HG03103 (cell line): Measurements from ENCODE around the gene FAM163A.

Experiments used
- ATAC-seq: cut with Tn5 transposase; IDR thresholded peaks from one replicate; pipeline ENCODE4 v1.9.1; 2021; ENCODE audit warnings: low read depth; ENCODE audit not compliant: unreplicated experiment

FAM163A gene

DNA sequence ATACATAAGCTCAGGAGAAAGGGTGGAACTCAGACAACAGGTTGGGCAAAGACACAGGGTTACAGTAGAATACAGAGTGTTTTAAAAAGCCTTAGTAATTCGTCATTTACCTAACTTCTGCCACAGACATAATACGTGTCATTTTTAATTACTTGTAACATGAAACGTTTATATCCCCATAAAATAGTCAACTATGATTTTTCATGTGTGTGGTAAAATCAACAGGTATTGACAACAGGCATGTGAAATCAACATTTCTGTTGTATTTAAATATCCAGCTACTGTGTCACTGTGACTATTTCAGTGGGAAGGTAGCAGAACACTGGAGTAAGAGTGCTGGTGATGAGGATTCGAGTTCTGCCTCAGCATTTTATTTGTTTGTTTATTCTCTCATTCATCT, 5.7 kb downstream of the FAM163A start:
- ATAC-seq = no peak

DNA sequence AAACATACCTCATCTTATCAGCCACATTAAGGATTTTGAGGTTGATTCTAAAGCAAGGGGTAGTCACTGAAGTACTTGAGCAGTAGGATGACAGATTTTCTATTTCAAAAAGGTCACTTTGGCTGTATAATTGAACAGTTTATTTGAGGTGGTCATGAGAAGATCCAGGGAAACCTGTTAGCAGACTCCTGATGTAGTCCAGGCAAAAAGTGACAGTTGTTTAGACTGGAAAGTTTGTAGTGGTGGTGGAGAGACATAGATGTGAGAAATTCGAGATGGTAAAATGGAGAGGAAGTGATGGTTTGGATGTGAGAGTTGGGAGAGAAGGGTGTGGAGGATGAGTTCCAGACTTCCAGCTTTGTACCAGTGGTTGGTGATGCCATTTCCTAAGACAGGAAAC, 7.5 kb downstream of the FAM163A start:
- ATAC-seq = no peak

DNA sequence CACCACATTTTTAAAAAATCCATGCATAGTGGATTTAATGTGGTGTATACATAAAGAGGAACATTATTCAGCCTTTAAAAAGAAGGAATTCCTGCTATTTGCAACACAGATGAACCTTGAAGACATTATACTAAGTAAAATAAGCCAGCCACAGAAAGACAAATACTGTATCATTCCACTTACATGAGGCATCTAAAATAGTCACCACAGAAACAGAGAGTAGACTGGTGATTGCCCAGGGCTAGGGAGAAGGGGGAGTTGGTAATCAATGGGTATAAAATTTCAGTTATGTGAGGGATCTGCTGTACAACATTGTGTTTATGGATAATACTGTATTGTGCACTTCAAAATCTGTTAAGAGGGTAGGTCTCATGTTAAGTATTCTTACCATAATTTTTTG, 10.0 kb downstream of the FAM163A start:
- no peak for ATAC-seq

DNA sequence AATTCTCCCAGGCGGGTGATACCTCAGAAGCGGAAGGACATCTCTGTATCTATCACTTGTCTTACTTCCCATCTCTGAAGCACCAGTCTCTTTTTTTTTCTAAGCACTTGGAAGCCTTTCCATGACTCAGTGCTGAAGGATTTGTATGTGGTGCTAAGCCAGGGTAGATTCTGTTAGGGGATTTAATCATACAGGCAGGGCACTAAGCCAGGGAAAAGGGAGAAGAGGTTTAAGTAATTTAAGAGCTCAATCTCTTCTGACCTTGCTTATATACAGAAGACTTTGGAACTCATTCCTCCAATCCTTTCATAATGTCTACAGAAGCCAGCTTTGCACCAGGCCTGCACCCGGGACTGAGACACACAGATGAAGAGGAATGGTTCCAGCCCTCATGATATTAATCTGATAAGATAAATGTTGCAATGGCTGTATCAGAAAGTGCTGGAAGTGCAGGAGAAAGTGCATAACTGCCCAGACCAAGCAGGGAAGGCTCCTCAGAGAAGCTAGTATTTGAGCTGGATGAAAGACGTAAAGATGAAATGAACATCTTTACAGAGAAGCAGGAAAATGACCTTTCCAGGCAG, 11.0 kb downstream of the FAM163A start:
- ATAC-seq = no peak

DNA sequence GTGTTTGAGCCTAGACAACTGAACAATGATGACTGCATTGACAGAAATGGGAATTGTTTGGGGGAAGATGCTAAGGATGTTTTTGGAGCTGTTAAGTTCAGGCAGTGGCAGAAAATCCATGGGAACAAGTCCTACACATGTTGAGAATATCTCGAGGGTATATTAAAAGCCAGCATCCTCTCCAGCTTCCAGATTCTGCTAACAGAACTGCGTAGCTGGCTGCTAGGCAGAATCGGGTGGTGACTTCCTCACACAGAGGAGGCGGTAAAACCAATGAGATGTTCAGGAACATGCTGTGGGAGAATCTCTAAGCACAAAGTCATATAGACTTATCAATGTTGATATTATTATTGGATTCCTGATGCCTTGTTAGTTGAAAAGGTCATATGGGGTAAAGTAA, 14.8 kb downstream of the FAM163A start:
- no peak for ATAC-seq

DNA sequence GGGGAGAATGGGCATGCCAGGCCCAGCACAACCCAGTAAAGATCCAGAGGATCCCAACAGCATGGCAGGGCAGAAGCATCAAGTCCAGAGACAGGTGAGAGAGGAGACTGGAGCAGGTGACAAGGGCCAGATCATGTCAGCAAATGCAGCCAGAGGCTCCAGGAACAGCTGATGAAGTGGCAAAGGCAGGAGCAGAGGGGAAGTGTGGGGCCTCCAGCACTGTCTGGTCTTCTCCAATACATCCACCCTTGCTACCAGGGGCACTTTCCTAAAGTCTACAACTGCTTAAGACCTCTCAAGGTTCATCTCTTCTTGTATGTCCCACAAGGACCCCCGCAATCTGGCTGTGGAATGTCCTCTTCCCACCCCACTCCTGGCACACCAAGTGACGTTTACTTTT, 17.4 kb downstream of the FAM163A start:
- no peak for ATAC-seq

DNA sequence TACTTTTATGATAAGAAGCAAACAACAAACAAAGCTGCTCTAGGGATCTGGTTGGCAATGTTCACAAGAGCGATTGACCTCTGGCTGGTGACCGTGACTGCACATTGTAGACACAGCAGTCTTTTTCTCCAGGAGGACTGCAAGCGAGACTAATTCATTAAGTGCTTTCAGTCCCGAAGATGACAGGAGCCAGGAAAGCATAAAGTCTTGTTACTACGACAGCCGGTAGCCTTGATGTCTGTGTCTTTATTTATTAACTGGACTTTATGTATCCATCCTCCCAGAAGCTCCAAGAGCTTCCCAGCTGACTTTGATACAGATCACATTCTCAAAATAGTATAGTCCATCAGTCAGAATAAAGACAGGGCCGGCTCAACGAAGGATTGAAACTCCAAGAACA, 18.2 kb downstream of the FAM163A start:
- no peak for ATAC-seq

DNA sequence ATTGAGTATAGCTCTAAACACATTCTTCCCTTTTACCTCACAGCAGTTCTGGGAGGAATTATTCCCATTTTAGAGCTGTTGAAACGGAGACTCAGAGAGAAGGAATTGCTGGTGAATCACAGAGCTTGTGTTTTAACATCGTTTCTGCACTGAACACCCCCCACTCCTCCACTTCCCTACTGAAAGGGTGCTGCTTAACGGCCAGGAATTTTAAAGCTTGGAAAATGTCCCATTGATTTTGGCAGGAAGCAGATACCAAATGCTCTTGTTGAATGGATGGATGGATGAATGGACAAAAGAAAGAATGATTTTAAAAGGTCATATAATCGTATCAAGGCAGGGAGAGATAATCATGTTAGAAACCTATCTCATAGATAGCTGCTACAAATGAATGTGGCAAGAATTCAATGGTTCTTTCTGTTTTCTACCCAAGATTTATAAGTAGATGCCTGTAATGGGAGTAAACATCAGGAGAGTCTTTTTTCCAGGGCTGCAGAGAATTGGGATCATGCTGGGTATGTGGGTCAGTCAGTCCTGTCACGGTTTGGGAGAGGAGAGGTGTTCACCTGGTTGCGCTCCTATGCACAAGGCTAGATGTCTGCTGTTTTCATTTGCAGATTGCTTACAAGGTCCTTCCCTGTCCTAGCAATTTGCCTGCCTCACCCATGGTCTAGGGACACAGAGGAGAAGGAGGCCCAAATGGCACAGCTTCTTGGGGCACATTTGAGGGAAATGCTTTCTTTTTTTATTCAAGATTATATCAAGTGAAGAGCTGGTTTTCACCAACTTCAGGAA, 19.0 kb downstream of the FAM163A start:
- no peak for ATAC-seq

DNA sequence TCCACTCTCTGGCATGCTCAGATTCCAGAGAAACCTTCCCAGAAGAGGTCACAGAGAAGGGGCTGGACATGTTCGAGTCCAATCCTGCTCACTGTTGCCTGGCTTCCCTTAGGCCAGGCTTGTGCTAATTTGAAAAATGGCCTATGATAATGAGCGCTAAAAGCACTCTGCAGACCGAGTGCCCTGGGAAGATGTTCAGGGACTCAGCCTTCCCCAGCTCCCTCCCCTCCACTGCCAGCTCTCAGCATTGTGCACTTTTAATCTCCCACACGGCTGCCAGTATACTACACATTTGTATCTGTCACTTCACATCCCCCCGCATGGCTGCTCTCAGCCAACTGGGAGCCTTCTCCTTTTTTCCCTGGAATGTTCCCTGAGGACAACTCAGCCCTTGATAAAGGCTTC, 24.1 kb downstream of the FAM163A start:
- ATAC-seq = no peak

DNA sequence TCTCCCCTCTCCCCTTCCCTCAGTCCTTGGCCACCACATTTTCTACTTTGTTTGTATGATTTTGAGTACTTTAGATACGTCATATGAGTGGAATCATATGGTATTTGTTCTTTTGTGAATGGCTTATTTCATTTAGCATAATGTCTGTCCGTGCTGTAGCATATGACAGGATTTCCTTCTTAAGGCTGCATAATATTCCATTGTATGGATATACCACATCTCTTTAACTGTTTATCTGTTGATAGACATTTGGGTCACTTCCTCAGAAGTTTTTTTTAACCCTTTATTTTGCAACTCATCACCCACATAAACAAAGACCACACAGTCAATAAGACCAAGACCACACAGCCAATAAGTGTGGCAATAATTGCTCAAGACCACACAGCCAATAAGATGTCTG, 24.9 kb downstream of the FAM163A start:
- no peak for ATAC-seq

DNA sequence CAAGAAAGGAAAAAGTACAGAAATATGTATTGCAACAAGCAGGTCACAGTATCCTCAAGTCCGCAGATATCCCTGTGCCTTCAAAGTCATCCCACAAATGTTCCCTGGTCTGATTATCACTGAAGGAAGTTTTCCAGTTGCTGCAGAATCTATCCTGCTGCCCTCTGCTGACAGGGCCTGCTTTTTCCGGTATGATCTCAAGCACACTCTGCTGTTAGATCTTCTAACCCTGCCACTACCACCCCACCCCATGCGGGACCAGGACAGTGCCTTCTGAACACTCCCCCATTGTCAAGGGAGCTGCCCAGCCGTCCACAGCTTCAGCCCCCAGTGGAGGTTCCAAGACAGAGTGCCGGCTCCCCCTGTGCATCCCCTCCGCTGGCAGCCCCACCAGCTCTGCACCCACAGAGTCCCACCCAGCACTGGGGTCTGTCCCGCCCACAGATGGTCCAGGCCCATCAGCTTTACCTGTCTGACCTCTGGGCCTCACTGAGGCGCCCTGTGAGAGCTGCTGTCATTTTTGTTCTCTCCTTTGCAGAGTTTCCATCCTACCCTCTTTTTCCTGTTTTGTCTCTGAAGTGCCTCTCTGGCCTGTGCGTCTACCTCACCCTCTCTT, 27.9 kb downstream of the FAM163A start:
- ATAC-seq = no peak

DNA sequence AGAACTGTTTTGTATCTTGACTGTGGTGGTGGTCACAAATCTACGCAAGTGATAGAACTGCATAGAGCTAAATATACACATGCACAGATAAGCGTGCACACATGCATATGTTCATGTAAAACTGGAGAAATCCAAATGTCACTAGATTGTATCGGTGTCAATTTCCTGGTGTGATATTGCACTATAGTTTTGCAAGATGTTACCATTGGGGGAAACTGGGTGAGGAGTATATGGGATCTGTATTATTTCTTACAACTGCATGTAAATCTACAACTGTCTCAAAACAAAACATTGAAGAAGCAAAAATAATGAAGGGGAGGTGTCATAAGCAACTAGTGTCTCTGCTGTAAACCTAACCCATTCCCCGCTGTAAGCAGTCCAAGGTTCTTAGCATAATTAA, 30.2 kb downstream of the FAM163A start:
- no peak for ATAC-seq

DNA sequence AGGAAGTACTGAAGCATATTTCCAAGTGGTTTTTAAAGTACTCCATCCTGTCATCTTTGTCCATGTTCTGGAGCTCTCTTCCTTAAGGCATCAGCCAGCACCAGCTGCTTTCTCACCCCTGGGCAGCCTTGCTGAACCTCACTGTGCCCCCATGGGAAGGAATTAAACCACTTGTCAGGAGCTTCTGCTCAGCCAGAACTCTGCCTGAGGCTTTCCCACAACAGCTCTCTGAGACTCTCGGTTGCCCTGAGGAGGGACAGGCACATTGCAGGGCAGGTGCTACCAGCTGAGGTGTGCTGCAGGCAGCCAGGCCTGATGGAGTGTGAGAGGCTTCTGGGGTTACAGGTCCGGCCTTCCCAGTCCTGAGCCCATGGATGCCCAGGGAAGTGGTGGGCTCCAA, 30.9 kb downstream of the FAM163A start:
- no peak for ATAC-seq

DNA sequence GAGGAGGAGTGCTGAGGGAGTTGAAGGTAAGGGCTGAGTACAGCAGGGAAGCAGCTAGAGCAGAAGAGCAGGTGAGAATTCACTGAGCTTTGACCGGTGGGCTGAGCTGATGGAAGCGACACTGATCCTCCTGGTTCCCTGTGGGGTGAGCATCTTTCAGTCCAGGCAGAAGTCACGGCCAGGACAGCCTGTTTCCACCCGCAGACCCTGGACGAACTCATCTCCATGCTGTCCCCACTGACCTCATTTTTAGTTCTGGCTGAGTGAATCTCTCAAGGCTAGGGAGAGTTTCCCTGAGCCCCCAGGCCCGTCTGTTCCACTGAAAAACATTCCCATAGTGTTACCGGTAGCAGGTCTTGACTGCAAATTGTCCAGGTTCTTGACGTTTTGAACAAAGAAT, 31.5 kb downstream of the FAM163A start:
- no peak for ATAC-seq

DNA sequence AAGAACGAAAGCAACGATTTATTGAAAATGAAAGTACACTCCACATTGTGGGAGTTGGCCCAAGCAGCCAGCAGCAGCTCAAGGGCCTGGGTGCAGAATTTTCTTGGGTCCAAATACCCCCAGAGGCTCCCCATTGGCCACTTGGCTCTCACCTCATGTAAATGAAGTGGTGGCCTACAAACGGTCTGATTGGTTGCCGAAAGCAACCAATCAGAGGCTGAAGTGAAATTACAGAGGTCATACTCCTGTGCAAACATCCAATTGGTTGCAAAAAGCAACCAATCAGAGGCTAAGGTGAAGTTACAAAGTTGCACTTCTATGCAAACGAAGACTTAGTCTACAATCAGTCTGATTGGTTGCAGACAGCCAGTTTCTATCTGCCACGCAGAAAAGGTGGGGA, 31.9 kb downstream of the FAM163A start:
- no peak for ATAC-seq

DNA sequence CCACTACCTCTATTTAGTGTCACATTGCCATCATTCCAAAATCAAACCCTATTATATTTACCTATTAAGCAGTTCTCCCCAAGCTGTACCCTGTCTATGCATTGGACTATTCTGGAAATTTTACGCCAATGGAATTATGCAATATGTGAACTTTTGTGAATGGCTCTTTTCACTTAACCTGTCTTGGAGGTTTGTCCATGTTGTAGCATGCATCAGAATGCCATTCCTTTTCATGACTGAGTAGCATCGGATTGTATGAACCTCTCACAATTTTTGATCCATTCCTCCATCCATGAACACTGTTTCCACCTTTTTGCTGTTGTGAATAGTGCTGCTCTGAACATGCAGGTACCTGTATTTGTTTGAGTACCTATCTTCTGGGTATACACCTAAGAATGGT, 33.7 kb downstream of the FAM163A start:
- no peak for ATAC-seq

DNA sequence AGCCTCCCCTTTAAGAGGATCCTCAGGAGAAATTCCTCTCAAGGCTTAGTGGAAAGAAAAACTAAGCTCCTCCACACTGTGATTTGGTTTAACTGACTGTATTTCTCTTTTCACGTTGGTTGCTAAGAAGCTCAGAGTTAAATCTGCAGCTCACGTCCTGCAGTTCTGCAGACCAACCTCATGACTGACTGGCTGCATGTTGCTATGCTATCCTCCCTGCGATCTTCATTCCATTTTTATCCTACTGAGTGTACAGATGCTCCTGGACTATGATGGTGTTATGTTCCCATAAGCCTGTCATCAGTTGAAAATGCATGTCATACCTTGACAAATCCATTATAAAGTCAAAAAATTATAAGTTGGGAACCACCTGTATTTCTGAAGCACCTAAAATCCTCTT, 34.6 kb downstream of the FAM163A start:
- no peak for ATAC-seq

DNA sequence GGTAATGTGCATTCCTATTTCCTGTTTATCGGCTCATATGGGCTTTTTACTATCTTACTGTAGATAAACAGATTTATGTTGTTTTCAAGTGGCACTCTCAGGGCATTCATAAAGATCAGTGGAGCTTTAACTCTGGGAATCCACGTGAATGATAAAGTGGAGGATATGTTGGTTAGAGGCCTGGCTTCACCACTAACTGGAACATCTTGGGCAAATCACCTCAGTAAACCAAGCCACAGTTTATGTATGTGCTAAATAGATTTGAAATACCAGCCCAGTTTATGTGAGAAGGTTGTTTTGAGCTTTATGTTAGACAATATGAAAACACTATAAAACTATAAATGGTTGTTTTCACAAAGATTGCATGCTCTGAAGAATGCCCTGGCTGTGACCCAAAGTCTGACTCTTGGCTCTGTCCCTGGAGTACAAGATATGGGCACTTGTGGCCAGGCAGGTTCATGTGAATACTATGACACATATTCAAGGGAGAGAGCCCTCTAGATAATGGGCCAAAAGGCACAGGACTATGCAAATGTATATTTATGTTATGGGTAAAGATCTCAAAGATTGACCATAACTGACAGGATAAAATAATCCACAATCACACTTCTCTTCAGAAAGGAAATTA, 36.7 kb downstream of the FAM163A start:
- no peak for ATAC-seq

DNA sequence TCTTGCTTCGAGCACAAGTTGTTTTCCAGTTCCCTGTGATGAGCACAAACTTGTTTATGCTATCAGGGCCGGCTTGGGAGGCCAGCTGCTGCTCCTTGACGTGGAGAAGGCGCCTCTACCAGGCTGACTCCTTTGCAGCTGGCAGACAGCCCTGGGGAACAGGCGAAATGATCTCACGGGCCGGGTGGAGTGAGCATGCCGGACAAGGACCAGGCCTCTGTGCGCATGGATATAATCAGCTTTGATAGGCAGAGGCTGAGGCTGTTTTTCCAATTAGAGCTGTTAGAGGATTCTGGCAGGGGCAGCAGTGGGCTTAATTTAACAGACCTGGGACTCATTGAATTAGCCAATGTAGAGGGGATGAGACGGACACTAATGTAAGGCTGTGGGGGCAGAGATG, 38.9 kb downstream of the FAM163A start:
- no peak for ATAC-seq

DNA sequence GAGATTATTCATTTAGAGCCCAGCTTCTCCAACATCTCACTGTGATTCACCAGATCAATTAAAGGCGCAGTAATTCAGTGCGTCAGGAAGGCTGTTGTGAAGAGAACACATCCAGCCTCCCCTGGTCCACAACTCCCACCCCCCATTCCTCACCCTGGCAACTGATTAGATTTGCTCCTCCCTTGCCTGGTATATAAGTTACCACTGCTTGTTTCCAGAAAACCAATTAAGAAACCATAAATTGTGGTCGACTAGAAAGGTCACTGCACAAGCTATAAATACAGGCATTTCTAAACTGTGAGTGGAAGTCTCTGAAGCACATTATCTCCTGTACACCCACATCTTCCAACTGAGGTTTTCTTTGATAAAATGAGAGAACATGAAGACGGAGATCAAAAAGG, 41.9 kb downstream of the FAM163A start:
- no peak for ATAC-seq

DNA sequence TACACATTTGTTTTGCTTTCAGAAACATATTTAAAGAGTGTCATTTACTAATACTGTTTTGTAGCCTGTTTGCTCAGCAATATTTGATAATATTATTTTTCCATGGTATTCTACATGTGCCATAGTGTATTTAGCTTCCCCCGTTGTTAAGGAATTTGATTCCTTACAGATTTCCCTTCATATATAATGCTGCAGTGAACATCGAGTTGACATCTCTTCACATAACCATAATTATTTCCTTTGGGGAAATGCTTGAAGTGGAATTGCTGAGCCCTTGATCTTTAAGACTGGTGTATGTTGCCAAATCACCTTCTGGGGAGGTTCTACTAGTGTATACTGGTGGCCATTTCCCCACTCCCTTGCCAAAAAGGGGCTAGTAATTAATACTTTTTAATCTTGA, 42.6 kb downstream of the FAM163A start:
- ATAC-seq = no peak
